Esophagus squamous epithelium (tissue), 4 donors: ENCODE data around the gene LRCH4.
A peak's percentile ranks its signal among the peaks of the same experiment; 100 is the strongest.

Experiments
- POLR2A ChIP-seq, 4 donors: fragments of 450-650 bp; IDR thresholded peaks; one replicate each; pipeline ENCODE4 v1.6.1; 2017; ENCODE audit warnings: antibody characterized with exemption in 4 of 4, mild to moderate bottlenecking in 4 of 4, moderate library complexity in 3 of 4
- TF ChIP-seq, protein P1 (sequence below), 6 experiments: fragments of 450-650 bp in 4 of 6; fragments of 200-600 bp in 2 of 6; sonication (generic) in 2 of 6; IDR thresholded peaks; one replicate each; pipeline ENCODE4 v1.5.1; 2016 to 2019; ENCODE audit warnings: antibody characterized with exemption in 6 of 6, mild to moderate bottlenecking in 4 of 6, moderate library complexity in 4 of 6

- TF ChIP-seq, protein P1, sequence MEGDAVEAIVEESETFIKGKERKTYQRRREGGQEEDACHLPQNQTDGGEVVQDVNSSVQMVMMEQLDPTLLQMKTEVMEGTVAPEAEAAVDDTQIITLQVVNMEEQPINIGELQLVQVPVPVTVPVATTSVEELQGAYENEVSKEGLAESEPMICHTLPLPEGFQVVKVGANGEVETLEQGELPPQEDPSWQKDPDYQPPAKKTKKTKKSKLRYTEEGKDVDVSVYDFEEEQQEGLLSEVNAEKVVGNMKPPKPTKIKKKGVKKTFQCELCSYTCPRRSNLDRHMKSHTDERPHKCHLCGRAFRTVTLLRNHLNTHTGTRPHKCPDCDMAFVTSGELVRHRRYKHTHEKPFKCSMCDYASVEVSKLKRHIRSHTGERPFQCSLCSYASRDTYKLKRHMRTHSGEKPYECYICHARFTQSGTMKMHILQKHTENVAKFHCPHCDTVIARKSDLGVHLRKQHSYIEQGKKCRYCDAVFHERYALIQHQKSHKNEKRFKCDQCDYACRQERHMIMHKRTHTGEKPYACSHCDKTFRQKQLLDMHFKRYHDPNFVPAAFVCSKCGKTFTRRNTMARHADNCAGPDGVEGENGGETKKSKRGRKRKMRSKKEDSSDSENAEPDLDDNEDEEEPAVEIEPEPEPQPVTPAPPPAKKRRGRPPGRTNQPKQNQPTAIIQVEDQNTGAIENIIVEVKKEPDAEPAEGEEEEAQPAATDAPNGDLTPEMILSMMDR (IDR thresholded peaks at IDR 0.05) = no peak
- peak in 1 of 4 donors; percentile 27 for TF ChIP-seq POLR2A (IDR thresholded peaks at IDR 0.05)
These were observed 40.8 kb upstream of the LRCH4 start for GRCh38 chr7:100626530-100627237.
